Stimulated activated CD8-positive, alpha-beta memory T cell treated with anti-CD3 and anti-CD28 coated beads, Interleukin-7, amount 100 ng/mL, for 4 hours (primary cell): ENCODE data around the gene ATXN7.

Experiments
- DNase-seq, 2 donors: peaks; one replicate each; pipeline ENCODE4 v3.0.0-alpha.2; 2020; ENCODE audit warnings: low read depth in 2 of 2

Gene ATXN7, protein sequence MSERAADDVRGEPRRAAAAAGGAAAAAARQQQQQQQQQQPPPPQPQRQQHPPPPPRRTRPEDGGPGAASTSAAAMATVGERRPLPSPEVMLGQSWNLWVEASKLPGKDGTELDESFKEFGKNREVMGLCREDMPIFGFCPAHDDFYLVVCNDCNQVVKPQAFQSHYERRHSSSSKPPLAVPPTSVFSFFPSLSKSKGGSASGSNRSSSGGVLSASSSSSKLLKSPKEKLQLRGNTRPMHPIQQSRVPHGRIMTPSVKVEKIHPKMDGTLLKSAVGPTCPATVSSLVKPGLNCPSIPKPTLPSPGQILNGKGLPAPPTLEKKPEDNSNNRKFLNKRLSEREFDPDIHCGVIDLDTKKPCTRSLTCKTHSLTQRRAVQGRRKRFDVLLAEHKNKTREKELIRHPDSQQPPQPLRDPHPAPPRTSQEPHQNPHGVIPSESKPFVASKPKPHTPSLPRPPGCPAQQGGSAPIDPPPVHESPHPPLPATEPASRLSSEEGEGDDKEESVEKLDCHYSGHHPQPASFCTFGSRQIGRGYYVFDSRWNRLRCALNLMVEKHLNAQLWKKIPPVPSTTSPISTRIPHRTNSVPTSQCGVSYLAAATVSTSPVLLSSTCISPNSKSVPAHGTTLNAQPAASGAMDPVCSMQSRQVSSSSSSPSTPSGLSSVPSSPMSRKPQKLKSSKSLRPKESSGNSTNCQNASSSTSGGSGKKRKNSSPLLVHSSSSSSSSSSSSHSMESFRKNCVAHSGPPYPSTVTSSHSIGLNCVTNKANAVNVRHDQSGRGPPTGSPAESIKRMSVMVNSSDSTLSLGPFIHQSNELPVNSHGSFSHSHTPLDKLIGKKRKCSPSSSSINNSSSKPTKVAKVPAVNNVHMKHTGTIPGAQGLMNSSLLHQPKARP

DNA sequence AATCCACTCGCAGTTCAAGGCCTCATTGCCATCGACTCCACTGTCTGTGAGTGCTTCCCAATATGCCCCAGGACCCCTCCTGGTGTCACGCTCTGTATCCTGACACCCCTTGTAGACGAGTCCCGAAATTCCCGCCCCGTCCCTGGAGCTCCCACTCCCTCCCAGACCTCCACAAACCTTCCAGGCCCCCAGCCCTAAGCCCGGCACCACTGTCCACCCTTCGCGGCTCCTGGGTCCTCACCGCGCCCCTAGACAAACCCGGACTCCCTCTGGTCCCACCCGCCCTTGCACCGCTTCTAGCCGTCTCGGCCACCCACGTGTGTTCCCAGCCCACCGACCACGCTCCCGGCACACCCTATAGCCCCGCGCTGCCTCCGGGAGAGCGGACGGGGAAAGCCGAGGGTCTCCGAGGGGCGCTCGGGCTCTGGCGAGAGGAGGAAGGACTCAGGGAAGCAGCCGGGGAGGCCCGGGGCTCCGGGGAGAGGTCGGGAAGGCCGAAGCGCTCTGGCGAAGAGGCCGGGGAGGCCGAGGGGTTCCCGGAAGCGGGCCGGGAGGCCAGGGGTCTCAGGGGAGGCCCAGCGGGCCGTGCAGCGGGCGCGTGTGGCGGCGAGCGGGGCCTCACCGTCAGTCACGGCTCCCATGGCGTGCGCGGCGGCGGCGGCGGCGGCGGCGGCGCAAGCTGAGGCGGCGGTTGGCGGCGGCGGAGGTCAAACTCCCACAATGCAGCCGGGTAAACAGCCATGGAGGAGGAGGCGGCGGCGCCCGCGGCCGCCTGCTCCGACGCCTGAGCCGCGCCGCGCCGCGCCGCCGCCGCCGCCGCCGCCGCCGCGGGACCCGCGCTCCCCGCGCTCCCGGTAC is at the start of gene ATXN7, which contains the start of gene THOC7:
Gene ATXN7 (plus strand): TSS at position 718 of the 858 bp plus-strand sequence. CDS start 48,732 bp downstream, outside the sequence.
Gene THOC7 (minus strand): TSS at position 656 of the 858 bp plus-strand sequence. CDS start 15 bp downstream, at position 641.
- DNase-seq = peak; percentile 23 to 62

DNA sequence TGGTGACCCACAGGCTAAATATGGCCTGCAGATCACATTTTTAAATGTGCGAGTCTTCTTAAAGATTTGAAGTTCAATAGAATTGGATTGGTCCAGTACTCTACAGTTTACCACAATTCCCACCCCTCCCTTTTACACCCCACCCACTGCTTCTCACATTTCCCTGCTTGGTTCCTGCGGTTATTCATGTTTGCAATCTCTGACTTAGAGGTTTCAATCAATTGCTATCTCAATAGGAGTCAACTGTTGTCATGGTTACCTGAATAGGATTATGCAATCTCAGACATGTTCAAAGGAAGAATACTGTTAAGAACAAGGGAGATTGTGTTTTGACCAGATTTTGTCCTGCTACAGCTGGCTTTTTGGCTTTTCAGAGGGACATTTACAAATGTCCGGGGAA is 49.4 kb upstream of the ATXN7 start:
- DNase-seq = no peak

DNA sequence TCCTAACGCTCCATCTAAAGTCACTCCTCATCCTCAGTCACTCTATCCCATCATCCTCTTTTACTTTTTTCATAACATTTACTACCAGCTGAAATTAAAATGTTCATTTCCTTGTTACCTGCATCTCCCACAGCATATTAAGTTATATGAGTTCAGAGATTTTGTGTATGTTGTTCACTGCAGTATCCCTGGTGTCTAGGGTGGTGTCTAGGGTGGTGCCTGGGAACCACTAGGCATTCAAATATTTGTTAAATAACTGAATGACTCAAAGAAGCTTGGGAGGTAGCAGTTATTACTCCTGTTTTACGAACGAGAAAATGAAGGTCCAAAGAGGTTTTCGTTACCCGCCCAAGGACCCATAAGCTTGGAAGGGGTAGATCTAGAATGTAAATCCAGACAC is 46.4 kb upstream of the ATXN7 start:
- no peak for DNase-seq

DNA sequence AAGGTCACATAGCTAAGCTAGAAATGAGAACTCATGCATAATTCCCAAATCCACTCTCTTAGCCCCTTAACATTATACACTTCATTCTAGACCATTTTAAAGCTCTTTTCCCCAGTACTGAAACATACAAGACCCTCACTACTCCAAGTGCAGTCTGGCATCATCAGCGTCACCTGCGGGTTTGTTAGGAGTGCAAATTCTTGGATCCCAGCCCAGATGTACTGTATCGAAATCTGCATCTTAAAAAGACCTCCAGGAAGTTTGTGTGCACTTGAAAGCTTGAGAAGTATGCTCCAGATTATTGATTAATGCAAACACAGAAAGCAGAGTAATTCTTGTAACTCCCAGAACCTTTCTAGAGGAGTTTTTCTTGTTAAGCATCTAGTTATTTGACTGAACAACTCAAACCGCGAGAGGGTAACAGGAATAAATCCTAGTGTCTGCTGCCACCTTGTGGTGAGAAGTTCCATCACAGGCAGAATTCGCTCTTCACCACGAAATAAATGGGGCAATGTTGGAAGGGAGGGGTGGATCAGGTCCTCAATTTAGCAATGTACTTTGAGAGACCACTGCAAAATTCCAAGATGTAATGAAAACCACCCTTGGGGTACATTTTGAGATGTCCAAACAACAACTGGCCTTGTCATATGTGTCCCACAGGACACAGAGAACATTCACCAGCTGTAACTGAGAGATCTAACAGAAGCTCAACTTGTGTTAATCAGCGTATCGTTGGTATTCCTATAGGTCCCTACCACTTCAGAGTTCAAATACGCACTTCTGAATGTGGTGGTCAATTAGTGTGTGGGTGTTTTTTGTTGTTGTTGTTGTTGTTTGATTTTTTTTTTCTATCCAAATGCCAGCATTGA is 45.2 kb upstream of the ATXN7 start:
- DNase-seq = peak; percentile 10 to 21

GRCh38 chr3:63819151-63819398 is 44.6 kb upstream of the ATXN7 start, which contains the start of gene C3orf49:
Gene C3orf49 (plus strand): TSS chr3:63819299. CDS start chr3:63819472, 173 bp downstream.
- DNase-seq = no peak

- no peak for DNase-seq
These were observed 39.4 kb upstream of the ATXN7 start for GRCh38 chr3:63824309-63824708.

DNA sequence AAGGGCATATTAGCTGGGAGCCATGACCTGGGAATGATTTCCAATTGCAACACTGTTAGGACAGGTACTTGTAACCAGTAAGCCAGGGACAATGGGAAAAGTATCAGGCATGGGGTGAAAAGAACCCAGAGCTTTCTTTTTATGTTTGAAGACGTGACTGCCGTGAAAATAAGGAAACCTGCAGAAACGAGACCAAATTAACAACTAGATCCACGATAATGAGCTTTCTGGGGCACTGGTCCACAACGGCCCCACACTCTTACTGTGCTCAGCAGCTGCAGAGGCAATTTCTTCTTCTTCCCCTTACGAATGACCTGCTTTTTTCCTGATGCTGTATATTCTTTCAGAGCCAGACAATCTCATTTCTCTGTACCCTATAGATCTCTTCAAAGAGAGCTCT is 33.1 kb upstream of the ATXN7 start:
- no peak for DNase-seq

GRCh38 chr3:63832395-63832794 is 31.3 kb upstream of the ATXN7 start:
- no peak for DNase-seq

DNA sequence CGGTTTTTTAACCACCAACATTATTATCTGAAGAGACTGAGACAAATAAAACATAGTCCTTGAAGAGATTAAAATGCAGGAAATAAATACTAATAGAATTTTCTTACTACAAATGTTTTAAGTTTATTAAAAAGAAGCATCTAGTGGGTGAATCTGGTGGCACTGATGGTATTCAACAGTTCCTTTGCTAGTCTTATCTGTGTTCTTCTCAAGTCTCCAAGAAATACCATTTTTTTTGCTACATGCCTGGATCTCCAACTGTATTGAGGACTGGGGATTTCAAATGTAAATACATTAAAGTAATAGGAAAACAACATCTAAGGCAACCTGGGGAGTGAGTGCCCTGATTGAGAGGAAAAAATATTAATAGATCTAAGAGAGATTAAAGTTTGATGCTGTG is 22.0 kb upstream of the ATXN7 start:
- DNase-seq = no peak

DNA sequence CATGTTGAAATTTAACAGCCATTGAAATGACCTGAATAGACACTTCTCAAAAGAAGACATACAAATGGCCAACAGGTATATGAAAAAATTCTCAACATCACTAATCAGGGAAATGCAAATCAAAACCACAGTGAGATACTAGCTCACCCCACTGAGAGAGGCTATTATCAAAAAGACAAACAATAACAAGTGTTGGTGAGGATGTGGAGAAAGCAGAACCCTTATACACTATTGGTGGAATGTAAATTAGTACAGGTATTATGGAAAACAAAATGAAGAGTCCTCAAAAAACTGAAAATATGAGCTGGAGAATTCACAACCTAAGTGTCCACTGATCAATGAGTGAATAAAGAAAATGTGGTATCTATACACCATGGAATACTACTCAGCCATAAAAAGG is 21.5 kb upstream of the ATXN7 start:
- DNase-seq = no peak

DNA sequence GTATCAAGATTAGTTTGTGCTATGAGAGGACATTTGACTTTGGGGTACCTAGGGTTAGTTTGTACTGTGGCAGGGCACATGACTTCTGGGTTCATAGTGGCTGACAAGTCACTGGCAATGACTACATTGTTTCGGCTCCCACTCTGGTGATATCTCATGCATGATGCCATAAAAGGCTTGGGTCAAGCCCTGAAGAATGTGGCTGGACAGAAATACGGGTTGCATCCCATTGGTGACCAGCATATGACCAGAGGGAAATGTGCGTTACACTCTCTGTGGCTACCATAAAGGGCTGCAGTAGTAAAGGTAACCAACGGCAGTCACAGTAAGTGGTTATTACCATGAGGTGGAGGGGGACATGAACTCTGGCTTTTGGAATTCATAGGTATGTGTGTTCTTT is 18.5 kb upstream of the ATXN7 start:
- DNase-seq = no peak

DNA sequence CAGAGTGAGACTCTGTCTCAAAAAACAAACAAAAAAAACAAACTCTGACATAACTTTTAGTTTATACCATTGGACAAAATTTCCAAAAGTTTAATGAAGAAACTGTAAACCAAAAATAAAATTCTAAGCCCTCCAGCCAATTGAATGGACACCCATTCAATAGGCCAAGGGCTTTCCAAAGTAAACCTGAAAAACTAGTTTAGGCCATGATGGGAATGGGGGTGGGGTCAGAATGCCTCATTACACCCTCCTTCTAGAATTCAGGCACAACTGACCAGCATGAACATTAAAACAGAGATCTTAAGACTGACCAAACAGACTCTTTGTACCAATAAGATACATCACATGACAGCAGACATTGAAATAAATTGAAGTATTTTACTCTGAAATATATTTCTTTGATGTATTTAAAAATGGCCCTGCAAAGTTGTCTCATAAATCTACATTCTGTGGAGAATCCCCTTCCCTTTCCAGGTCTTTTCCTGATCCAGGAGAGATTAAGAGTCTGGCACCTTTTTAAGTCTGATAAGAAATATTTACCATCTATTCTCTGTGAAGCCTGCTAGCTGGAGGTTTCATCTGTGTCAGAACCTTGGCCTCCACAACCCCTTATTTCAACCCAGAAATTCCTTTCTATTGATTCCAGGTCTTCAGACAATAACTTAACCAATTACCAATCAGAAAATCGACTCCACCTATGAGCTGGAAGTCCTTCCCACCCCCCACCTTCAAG is 15.8 kb upstream of the ATXN7 start:
- DNase-seq = no peak

GRCh38 chr3:63849175-63849574 is 14.5 kb upstream of the ATXN7 start:
- no peak for DNase-seq

GRCh38 chr3:63851287-63851686 is 12.4 kb upstream of the ATXN7 start:
- DNase-seq = no peak

GRCh38 chr3:63853106-63853505 is 10.6 kb upstream of the ATXN7 start:
- no peak for DNase-seq

- no peak for DNase-seq
These were observed 8.2 kb upstream of the ATXN7 start for GRCh38 chr3:63855333-63855940.

GRCh38 chr3:63857311-63857710 is 6.4 kb upstream of the ATXN7 start:
- no peak for DNase-seq

DNA sequence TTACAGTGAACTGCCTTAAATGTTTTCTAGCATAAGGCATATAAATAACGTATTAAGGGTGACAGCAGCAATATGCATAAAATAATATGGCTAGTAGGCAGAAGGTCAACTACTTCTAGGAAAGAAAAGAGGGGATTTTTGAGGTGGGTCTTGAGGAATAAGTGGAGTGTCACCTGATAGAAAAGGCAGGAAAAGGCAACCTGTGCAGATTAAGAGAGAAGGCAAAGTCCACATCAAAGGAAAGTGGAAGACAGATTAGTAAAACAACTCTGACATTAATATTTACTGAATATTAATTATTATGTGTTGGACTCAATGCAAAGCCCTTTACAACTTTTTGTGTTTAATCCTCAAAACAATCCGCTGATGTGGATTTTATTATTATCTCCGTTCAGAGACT is 2.9 kb upstream of the ATXN7 start:
- DNase-seq = no peak

- DNase-seq = no peak
These were observed 2.4 kb upstream of the ATXN7 start for GRCh38 chr3:63861306-63861705.

DNA sequence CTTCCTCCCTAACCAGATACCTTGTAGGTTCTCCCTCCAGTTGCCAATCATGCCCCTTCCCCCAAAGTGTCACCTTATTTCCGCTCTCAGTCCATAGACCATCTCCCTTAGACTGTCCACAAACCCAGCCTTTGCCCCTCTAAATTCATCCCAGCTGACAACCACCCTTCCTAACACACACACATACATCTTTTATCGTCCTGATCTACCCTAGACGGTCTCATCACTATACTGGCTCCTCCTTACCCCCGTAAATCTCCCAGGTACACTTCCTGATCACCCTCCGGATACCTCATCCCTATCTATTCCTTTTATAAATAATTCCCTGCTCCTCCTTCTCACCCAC is 890 bp upstream of the ATXN7 start:
- DNase-seq = no peak
